Suprapubic skin (tissue), 4 donors: ENCODE data around the gene SYNM. TPM values are rescaled to one million over a fixed set of nuclear protein-coding genes. Genes with fewer than 3 reads are reported as not detected.

Experiments used
- DNase-seq, 2 donors: peaks; one replicate each; pipeline ENCODE4 v3.0.0-alpha.2; 2019; ENCODE audit warnings: low spot score in 2 of 2
- H3K27ac ChIP-seq: fragments of 200-600 bp; sonication (generic); one replicate; pipeline ENCODE4 v1.5.1; 2019
- H3K27me3 ChIP-seq: fragments of 200-600 bp; sonication (generic); one replicate; pipeline ENCODE4 v1.5.1; 2019
- H3K36me3 ChIP-seq: fragments of 200-600 bp; sonication (generic); one replicate; pipeline ENCODE4 v1.5.1; 2019
- H3K4me1 ChIP-seq: fragments of 200-600 bp; sonication (generic); one replicate; pipeline ENCODE4 v1.5.1; 2019
- H3K4me3 ChIP-seq: fragments of 200-600 bp; sonication (generic); one replicate; pipeline ENCODE4 v1.5.1; 2019; ENCODE audit warnings: mild to moderate bottlenecking
- H3K9me3 ChIP-seq: fragments of 200-600 bp; sonication (generic); one replicate; pipeline ENCODE4 v1.5.1; 2019
- EP300 ChIP-seq: sonication (generic); formaldehyde crosslinking; IDR thresholded peaks from one replicate; pipeline ENCODE4 v1.6.1; 2017; ENCODE audit warnings: antibody characterized with exemption
- POLR2A ChIP-seq, 2 donors: fragments of 450-650 bp; IDR thresholded peaks; one replicate each; pipeline ENCODE4 v1.6.1; 2017; ENCODE audit warnings: antibody characterized with exemption in 2 of 2, mild to moderate bottlenecking in 2 of 2, moderate library complexity in 2 of 2
- POLR2AphosphoS5 ChIP-seq, 3 donors: sonication (generic); formaldehyde crosslinking; IDR thresholded peaks; one replicate each; pipeline ENCODE4 v1.6.1; 2017; ENCODE audit warnings: antibody characterized with exemption in 3 of 3
- WGBS: methylation state at CpG from one replicate; pipeline ENCODE4 v1.1.5; 2018; 5-methylcytosine and 5-hydroxymethylcytosine counted together
- total RNA-seq, 4 donors: library from RNA; depleted of rRNA; stranded (reverse); fragments of >200 nt; gene quantifications; one replicate each; pipeline ENCODE4 v1.1.0, GENCODE V29; 2016
- TF ChIP-seq, protein P1 (sequence below), 2 donors: fragments of 200-600 bp in 1 of 2; fragments of 450-650 bp in 1 of 2; sonication (generic) in 1 of 2; IDR thresholded peaks; one replicate each; pipeline ENCODE4 v1.5.1; 2016 to 2019; ENCODE audit warnings: antibody characterized with exemption in 2 of 2, mild to moderate bottlenecking in 1 of 2, moderate library complexity in 1 of 2

SYNM gene
- total RNA-seq, 4 donors from 2014 or later = 6.7 to 20.3 (median 10.7) TPM

DNA sequence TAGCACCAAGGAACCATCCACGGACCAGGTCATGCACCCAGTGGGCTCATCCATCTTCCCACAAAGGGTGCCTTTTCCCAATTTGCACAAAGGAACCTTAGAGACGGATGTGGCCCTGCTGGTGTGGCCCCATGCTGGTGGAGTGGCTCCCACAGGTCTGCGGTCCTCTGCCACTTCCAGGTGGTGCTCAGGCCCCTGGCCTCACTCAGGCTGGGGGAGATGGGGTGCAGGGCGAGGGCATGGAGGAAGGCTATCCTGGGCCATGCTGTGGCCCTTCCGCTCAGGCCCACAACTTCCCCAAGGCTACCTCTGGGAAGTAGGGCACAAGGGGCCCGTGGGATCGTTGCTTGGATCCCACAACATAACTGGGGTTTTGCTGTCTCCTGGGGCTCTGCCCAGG, 5.2 kb upstream of the SYNM start:
- peaks cover 7% of the 10 kb centered on the region for H3K4me1 ChIP-seq
- no peaks in the 10 kb centered on the region for H3K36me3 ChIP-seq
- no peak overlapping the region for H3K4me3 ChIP-seq
- H3K9me3 ChIP-seq = no peaks in the 10 kb centered on the region
- WGBS = 70% methylated on average over 3 of the region's 7 CpGs
- no peak overlapping the region for H3K27ac ChIP-seq
- TF ChIP-seq POLR2A (IDR thresholded peaks at IDR 0.05) (no peak), EP300 (no peak), POLR2AphosphoS5 (IDR thresholded peaks at IDR 0.05) (no peak)
- TF ChIP-seq, protein P1, sequence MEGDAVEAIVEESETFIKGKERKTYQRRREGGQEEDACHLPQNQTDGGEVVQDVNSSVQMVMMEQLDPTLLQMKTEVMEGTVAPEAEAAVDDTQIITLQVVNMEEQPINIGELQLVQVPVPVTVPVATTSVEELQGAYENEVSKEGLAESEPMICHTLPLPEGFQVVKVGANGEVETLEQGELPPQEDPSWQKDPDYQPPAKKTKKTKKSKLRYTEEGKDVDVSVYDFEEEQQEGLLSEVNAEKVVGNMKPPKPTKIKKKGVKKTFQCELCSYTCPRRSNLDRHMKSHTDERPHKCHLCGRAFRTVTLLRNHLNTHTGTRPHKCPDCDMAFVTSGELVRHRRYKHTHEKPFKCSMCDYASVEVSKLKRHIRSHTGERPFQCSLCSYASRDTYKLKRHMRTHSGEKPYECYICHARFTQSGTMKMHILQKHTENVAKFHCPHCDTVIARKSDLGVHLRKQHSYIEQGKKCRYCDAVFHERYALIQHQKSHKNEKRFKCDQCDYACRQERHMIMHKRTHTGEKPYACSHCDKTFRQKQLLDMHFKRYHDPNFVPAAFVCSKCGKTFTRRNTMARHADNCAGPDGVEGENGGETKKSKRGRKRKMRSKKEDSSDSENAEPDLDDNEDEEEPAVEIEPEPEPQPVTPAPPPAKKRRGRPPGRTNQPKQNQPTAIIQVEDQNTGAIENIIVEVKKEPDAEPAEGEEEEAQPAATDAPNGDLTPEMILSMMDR (IDR thresholded peaks at IDR 0.05) = no peak
- DNase-seq = no peak
- H3K27me3 ChIP-seq = peaks cover 38% of the 10 kb centered on the region

DNA sequence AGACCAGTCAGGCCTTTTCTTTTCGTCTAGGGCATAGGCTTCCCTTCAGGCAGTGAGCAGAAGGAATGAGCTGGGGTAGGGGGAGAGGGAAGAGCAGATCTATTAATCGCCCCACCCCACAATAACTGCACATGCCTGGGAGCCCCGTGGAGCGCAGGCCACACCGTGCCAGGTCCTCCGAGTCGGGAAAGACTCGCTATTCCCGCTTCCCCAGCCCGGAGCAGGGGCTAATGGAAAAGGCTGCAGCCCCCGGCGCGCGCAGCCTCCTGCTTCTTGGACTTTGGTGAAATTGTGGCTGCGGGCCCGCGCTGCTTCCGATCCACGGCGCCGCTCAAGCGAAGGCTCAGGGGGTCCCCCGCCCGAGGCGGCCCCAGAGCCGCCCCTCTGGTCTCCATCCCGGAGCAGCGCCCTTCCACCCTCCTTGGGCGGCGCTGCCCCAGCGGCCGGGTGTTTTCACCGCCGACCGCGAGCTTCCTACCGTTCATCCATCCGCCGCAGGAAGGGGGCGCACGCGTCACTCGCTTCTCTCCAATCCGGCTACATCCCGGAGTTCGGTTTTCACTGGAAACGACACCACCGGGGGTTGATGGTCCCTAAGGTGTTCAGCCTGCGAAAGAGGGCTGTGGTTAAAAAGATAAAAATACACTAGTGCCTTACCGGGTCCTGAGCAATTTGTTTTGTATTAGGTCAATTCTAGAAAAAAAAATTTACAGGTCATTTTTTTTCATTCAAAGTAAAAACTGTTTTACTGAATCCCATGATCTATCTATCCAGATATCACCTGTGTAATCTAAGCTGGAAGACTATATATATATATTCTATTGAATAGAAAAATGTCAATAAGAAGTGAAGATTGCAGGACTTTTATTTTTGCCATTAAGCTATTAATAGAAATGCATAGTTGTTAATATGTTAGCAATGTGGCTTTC, 4.4 kb upstream of the SYNM start:
- 2% methylated on average over 28 of the region's 50 CpGs for WGBS
- TF ChIP-seq POLR2A (IDR thresholded peaks at IDR 0.05) = no peak
- TF ChIP-seq, protein P1 (IDR thresholded peaks at IDR 0.05) = peak; percentile 56 to 80
- no peak for TF ChIP-seq EP300
- TF ChIP-seq POLR2AphosphoS5 (IDR thresholded peaks at IDR 0.05) = no peak
- Histone ChIP-seq H3K9me3 (no peaks in the 10 kb centered on the region), H3K27me3 (peaks cover 47% of the 10 kb centered on the region), H3K4me1 (peaks cover 16% of the 10 kb centered on the region), H3K36me3 (no peaks in the 10 kb centered on the region), H3K4me3 (peak overlapping the region; percentile 34), H3K27ac (no peak overlapping the region)
- peak; percentile 83 to 90 for DNase-seq

DNA sequence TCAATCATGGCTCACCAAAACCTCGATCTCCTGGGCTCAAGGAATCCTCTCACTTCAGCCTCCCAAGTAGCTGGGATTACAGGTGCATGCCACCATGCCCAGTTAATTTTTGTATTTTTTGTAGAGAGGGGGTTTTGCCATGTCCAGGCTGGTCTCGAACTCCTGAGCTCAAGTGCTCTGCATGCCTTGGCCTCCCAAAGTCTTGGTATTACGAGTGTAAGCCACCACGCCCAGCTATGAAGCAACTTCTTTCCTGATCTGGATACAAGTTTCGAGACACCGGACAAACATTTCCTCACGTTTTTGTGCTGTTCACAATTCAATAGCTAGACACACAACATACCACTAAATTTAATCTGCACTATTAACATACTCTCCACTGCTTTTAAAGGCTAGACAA, 3.4 kb upstream of the SYNM start:
- TF ChIP-seq POLR2A (IDR thresholded peaks at IDR 0.05) (no peak), EP300 (no peak), POLR2AphosphoS5 (IDR thresholded peaks at IDR 0.05) (no peak)
- TF ChIP-seq, protein P1 (IDR thresholded peaks at IDR 0.05) = no peak
- DNase-seq = no peak
- H3K27ac ChIP-seq = no peak overlapping the region
- no peaks in the 10 kb centered on the region for H3K36me3 ChIP-seq
- no peak overlapping the region for H3K4me3 ChIP-seq
- H3K4me1 ChIP-seq = peaks cover 23% of the 10 kb centered on the region
- WGBS = 56% methylated on average over 7 of the region's 7 CpGs
- H3K9me3 ChIP-seq = no peaks in the 10 kb centered on the region
- H3K27me3 ChIP-seq = peaks cover 56% of the 10 kb centered on the region

DNA sequence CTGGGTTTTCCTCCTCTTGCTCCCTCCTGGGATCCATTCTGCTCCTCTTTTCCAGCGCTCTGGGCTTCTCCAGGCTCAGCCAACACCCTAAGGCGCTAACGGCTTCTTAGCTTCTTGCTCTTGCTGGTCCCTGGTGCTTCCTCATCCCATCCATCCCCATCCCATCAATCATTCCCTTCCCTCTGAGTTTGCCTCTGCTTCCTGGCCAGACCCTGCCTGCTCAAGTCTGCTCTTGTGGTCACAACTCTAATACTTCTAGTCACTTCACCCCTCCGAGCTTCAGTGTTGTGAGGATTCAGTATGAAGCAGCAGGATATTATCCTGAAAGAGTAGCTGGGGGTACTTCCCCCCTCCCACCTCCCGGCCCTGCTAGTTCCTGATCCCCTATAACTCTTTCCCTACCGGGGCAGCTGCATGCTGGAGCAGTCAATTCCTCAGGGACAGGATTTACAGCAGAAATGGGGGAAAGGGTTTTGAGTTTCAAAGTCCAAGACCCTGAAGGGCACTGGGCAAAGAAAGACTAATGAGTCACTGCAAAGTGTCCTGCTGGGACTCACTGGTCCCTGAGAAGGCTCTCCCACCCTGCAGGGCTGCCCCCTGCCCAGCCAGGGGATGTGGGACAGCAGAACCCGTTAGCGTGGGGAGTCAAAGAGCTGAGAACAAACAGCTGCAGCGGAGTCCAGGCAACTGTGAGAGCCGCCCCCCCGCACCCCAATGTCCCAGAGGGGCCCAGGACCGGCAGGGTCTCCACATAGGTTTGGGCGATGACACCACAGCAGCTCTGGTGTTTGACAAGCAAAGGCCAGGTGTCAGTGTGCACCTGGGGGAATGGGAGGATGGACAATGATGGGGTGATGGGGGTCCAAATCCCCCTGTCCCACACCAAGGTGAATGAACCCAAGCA, 2.3 kb upstream of the SYNM start:
- Histone ChIP-seq H3K36me3 (no peaks in the 10 kb centered on the region), H3K27me3 (peaks cover 60% of the 10 kb centered on the region), H3K27ac (no peak overlapping the region), H3K9me3 (no peaks in the 10 kb centered on the region), H3K4me3 (no peak overlapping the region), H3K4me1 (peaks cover 23% of the 10 kb centered on the region)
- no peak for DNase-seq
- no peak for TF ChIP-seq EP300
- TF ChIP-seq POLR2AphosphoS5 (IDR thresholded peaks at IDR 0.05) = no peak
- TF ChIP-seq, protein P1 (IDR thresholded peaks at IDR 0.05) = no peak
- TF ChIP-seq POLR2A (IDR thresholded peaks at IDR 0.05) = no peak
- WGBS = 60% methylated on average over 13 of the region's 13 CpGs
